Type B pancreatic cell (in vitro differentiated cells): ENCODE measurements around the gene GNAS. TPM values are rescaled to one million over a fixed set of nuclear protein-coding genes. Genes with fewer than 3 reads are reported as not detected.

Experiments used
- DNase-seq: peaks from one replicate; pipeline ENCODE4 v3.0.0; 2021; ENCODE audit warnings: mixed read lengths; ENCODE audit not compliant: unreplicated experiment; ENCODE audit errors: extremely low spot score
- H3K27ac Mint-ChIP-seq: 2 replicates; pipeline ENCODE4 v1.8.0; 2021; ENCODE audit warnings: mild to moderate bottlenecking, mixed read lengths
- H3K27me3 Mint-ChIP-seq: 2 replicates; pipeline ENCODE4 v1.8.0; 2021; ENCODE audit warnings: mixed read lengths
- H3K36me3 Mint-ChIP-seq: 2 replicates; pipeline ENCODE4 v1.8.0; 2021; ENCODE audit warnings: mixed read lengths
- H3K4me1 Mint-ChIP-seq: one replicate; pipeline ENCODE4 v1.8.0; 2021; ENCODE audit warnings: mixed read lengths; ENCODE audit not compliant: unreplicated experiment
- H3K4me3 Mint-ChIP-seq: 2 replicates; pipeline ENCODE4 v1.8.0; 2021; ENCODE audit warnings: mild to moderate bottlenecking, mixed read lengths
- H3K9me3 Mint-ChIP-seq: 2 replicates; pipeline ENCODE4 v1.8.0; 2021; ENCODE audit warnings: mixed read lengths
- CTCF ChIP-seq: fragments of 200-600 bp; sonication (generic); conservative IDR thresholded peaks from 2 replicates; pipeline ENCODE4 v1.5.0; 2021; ENCODE audit warnings: antibody characterized with exemption, mild to moderate bottlenecking
- total RNA-seq: library from RNA; stranded (reverse); gene quantifications from 2 replicates; pipeline ENCODE4 v1.2.1, GENCODE V29; 2021; ENCODE audit warnings: low replicate concordance

Gene GNAS
- total RNA-seq, 1 donor from 2014 or later = 1,406 TPM

GRCh38 chr20:58829531-58829941 is 23.0 kb upstream of the GNAS start:
- peaks cover 15% of the 10 kb centered on the region for H3K36me3 Mint-ChIP-seq
- no peak for TF ChIP-seq CTCF
- no peak overlapping the region for H3K4me3 Mint-ChIP-seq
- H3K4me1 Mint-ChIP-seq = peaks cover 5% of the 10 kb centered on the region
- peaks cover 14% of the 10 kb centered on the region for H3K27me3 Mint-ChIP-seq
- peaks cover 6% of the 10 kb centered on the region for H3K9me3 Mint-ChIP-seq
- no peak overlapping the region for H3K27ac Mint-ChIP-seq
- DNase-seq = no peak

GRCh38 chr20:58832457-58832856 is 20.1 kb upstream of the GNAS start:
- Mint-ChIP-seq H3K27ac (no peak overlapping the region), H3K9me3 (peaks cover 6% of the 10 kb centered on the region), H3K27me3 (peaks cover 28% of the 10 kb centered on the region), H3K4me1 (peaks cover 5% of the 10 kb centered on the region), H3K4me3 (no peak overlapping the region), H3K36me3 (peaks cover 12% of the 10 kb centered on the region)
- no peak for DNase-seq
- no peak for TF ChIP-seq CTCF

GRCh38 chr20:58833921-58834320 is 18.6 kb upstream of the GNAS start:
- TF ChIP-seq CTCF = no peak
- Mint-ChIP-seq H3K4me3 (no peak overlapping the region), H3K27me3 (peaks cover 34% of the 10 kb centered on the region), H3K4me1 (peaks cover 5% of the 10 kb centered on the region), H3K36me3 (peaks cover 10% of the 10 kb centered on the region), H3K9me3 (peaks cover 4% of the 10 kb centered on the region), H3K27ac (no peak overlapping the region)
- no peak for DNase-seq

GRCh38 chr20:58835231-58835630 is 17.3 kb upstream of the GNAS start:
- peaks cover 41% of the 10 kb centered on the region for H3K27me3 Mint-ChIP-seq
- H3K27ac Mint-ChIP-seq = no peak overlapping the region
- H3K9me3 Mint-ChIP-seq = no peaks in the 10 kb centered on the region
- no peak for DNase-seq
- peaks cover 3% of the 10 kb centered on the region for H3K4me1 Mint-ChIP-seq
- no peak overlapping the region for H3K4me3 Mint-ChIP-seq
- TF ChIP-seq CTCF = no peak
- peaks cover 8% of the 10 kb centered on the region for H3K36me3 Mint-ChIP-seq

- Mint-ChIP-seq H3K27ac (no peak overlapping the region), H3K27me3 (peaks cover 56% of the 10 kb centered on the region), H3K4me1 (peaks cover 3% of the 10 kb centered on the region)
Observed at GRCh38 chr20:58836616-58837204, 15.8 kb upstream of the GNAS start.

More at GRCh38 chr20:58836616-58837204, 15.8 kb upstream of the GNAS start:
- DNase-seq = no peak
- Mint-ChIP-seq H3K36me3 (peaks cover 17% of the 10 kb centered on the region), H3K9me3 (no peaks in the 10 kb centered on the region), H3K4me3 (no peak overlapping the region)
- no peak for TF ChIP-seq CTCF
